GM18870 (cell line): Measurements from ENCODE around the gene TNFRSF13B.

ENCODE experiments used
- ATAC-seq: cut with Tn5 transposase; IDR thresholded peaks from one replicate; pipeline ENCODE4 v1.9.1; 2021; ENCODE audit warnings: moderate library complexity; ENCODE audit not compliant: unreplicated experiment

TNFRSF13B gene

DNA sequence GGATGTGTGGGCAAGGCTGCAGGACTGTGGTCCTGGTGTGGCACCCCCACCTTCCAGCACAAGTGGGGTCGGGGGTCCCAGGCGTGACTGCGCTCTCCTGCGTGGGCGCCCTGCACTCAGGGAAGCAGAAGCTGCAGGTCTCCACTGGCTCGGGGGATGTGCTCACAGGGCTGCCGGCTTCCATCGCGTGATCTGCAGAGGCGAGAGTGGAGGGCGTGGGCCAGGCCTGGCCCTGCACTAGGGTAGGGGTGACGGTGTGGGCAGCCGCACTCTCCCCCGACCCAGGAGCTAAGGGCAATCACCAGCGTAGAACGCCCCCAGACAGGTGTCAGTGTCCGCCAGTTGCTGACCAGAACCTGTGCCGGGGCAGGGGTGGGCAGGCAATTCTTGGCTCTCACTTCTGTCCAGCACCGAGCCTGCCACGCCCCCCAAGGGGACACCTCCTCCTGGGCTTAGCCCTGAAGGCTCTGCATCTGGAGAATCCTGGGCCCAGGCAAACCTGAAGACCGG is 32.3 kb downstream of the TNFRSF13B start:
- ATAC-seq: no peak

DNA sequence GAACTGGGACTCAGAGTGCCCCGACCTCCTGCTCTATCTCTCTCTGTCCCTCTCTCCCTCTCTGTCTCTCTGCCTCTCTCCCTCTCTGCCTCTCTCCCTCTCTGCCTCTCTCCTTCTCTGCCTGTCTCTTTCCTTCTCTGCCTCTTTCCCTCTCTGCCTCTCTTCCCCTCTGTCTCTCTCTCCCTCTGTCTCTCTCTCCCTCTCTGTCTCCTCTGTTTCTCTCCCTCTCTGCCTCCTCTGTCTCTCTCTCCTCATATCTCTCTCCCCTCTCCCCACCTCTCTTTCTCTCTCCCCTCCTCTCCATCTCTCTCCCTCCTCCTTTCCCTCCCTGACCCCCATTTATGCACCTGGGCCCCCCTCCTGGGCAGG is 32.7 kb downstream of the TNFRSF13B start:
- no peak for ATAC-seq

DNA sequence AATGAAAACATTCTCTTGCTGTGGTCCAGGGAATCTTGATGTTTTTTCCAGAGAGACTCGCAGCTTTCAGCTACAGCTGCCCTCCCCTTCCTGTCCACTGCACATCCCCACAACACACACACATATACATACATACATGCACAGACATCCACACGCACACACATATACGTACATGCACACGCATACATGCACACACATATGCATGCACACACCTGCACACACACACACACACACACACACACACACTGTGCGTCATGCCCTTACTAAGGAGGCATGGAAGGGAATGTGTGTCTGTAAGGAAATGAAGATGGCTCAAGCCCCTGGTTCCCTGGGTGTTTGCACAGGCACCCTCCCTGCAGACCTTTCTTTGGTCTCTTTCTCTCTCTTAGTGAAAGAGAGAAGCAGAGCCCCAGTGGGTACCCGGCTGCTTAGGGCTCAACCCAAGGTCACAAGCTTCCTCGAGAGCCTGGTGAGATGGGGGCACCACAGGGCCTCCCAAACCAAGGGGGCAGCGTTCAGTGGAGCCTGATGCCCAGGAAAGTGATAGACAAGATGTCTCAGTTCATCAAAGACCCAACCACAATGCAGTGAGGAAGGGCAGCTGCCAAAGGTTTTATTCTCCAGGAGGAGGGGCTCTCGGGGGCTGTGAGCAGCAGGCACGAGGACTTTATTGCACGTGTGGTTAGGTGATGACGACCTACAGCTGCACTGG is 33.3 kb downstream of the TNFRSF13B start:
- no peak for ATAC-seq

DNA sequence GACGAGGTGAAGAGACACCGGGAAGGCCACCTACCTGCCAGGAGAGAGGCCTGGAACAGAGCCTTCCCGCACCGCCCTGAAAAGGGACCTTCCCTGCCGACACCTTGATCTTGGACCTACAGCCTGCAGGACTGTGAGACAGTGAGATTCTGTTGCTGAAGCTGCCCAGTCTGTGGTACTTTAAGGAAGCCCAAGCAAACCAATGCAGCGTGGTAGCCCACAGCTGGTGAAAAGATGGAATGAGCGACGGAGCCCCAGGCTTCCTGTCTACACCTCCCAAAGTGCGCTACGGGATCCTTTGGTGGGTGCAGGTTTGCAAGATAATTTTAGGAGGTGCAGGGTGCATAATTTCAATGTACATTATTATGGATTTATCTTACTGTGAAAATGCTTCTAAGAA is 33.9 kb downstream of the TNFRSF13B start:
- no peak for ATAC-seq

DNA sequence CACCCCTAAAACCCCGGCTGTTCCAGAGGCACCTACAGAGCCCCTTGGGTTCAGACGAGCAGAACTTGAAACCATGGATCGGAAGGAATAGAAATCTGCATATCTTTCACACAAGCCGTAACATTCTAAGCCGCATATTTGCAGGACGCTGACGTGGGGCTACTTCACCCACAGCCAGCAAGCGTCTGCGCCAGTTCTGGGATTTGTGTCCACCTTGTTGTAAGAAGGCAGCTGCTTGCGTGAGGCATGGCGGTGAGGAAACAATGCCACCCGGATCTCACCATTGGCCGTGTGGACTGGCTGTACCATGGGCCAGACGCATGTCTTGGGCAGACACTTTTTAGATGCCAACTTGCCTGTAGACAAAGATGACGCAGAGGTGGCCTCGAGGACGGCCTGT is 34.5 kb downstream of the TNFRSF13B start:
- no peak for ATAC-seq

DNA sequence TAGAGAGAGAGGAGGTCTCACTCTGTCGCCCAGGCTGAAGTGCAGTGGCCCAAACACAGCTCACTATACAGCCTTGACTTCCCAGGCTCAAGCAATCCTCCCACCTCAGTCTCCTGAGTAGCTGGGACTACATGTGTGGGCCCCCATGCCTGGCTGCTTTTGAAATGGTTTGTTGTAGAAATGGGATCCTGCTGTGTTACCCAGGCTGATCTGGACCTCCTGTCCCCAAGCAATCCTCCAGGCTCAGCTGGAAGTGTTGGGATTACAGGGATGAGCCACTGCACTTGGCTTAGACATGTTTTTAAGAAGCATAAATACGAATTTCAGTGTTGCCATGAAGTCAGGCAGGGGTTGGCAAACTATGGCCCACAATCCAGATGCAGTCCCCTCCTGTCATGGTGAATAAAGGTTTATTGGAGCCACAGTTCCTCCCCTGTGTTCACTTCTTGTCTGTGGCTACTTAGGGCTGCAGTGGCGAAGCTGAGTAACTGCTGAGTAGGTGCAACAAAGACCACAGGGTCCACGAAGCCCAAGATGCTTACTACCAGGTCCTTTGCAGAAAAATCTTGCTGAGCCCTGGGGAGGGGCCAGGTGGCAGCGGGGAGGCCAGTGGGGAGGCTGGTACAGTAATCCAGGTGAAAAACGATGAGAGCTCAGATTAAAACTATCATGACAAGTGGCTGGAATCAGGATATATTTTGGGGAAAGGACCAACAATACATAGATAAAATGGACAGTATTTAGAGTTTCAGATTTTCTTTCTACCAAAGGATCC is 35.2 kb downstream of the TNFRSF13B start:
- no peak for ATAC-seq

DNA sequence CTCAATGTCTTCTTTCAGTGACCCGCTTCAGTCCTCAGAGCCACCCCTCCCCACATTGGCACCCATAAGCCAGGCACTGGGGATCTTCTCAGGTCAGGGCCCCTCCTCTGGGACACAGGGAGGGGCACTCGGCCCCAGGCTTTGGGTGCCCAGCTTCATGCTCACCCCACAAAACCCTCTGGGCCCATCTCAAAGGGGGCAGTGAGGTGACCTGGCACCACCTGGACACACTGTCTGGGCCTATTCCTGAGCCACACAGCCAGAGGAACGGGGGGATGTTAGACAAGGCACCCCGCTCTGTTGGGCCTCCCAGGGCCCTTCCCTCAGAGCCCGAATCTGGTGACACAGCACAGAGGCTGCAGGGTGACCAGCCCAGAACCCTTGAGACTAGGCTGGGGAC is 36.1 kb downstream of the TNFRSF13B start:
- ATAC-seq: no peak

DNA sequence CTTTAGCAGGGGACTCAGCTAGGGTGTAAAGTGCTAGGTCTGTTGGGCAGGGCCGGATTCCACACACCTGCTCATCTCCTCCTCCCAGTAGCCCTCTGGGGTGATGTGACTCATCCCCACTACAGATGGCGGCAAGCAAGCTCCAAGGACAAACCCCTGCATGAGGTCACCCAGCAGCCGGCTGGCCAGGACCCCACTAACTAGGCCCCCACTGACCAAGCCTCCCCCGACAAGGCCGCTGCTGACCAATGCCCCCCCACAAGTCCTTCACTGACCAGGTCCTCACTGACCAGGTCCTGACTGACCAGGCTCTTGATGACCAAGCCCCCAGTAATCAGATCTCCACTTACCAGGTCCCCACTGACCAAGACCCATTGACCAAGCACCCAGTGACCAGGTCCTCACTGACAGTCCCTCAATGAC is 36.7 kb downstream of the TNFRSF13B start:
- no peak for ATAC-seq

DNA sequence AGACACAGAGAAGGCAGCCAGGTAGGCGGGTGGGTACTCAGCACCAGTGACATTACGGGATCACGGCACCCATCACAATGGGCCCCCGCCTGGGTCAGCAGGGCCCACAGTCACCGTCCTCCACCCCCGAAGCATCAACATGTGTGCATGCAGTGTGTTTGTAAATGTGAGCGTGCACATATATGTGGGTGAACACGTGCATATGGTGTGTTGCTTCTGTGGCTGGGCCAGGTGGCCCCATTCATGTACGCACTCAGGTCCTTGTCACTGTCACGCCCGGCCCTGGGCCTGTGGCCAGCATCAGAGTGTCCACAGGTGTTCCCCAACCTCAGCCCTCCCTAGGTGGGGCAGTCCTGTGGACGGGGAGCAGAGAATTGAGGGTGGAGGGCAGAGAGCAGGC is 37.1 kb downstream of the TNFRSF13B start:
- ATAC-seq: no peak

DNA sequence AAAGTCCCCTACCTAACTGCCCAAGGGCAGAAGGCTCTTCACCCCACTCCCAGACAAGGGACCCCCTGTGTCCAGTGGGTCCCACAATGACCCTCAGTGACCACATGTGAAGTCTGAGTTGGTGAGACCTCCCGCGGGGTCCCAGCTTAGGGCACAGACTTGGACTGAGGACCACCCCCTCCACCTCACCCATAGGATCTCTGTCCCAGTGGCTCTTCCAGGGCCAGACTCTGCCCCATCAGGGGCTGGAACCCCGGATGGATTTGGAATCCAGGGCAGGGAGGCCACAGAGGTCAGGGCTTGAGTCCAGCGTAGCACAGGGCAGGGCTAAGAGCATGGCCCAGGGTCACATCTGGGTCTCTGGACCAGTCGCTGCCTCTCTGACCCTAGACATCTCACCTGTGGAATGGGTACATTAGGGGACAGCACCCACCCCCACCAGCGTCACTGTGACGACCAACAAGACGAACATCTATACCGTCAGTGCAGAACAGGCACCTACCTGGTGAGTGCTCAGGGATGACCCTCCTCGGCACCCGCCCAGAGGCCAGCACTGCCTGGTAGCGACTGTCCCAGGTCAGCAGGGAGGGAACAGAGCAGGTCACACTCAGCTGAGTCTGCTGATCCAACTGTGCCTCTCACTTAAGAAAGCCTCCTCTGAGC is 37.7 kb downstream of the TNFRSF13B start:
- no peak for ATAC-seq

DNA sequence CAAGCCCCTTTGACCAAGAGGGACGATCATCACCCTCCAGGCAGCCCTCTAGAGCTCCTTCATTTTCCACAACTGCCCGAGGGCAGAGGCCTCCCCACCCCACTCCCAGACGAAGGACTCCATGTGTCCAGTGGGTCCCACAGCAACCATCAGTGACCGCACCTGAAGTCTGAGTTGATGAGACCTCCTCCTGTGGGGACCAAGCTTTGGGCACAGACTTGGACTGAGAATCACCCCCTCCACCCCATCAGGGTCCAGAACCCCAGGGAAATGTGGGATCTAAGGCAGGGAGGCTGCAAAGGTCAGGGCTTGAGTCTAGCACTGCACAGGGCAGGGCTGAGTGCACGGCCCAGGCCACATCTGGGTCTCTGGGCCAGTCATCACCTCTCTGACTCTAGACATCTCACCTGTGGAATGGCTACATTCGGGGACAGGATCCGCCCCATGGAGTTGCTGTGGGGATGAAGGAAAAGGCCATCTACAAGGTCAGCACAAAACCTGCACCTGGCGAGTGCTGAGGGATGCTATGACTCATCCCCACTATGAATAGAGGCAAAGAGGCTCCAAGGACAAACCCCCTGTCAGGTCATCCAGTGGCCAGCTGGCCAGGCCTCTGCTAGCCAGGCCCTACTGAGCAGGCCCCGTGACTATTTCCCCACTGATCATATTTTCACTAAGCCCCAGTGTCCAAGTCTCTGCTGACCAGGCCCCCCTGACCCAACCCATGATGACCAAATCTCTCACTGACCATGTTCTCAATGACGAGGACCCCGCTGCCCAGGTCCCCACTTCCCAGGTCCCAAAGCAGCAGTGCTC is 38.4 kb downstream of the TNFRSF13B start:
- ATAC-seq: no peak

DNA sequence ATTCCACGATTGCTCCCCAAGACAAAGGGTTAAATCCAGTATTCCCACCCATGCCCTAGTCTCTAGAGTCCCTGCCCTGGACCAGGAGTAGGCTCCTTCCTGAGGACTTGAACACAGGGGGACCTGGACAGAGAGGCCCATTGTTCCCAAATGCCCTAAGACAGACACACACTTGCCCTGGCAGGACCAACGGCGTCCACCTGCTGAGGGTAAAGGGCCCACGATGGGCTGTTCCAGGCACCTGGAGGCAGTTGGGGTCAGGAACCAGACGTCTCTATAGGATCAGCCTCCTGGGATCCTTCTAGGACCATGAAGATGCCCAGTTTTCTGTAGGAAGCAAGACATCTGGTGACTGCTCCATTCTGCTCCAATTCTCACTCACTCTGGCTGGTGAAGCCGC is 39.3 kb downstream of the TNFRSF13B start:
- ATAC-seq: no peak

DNA sequence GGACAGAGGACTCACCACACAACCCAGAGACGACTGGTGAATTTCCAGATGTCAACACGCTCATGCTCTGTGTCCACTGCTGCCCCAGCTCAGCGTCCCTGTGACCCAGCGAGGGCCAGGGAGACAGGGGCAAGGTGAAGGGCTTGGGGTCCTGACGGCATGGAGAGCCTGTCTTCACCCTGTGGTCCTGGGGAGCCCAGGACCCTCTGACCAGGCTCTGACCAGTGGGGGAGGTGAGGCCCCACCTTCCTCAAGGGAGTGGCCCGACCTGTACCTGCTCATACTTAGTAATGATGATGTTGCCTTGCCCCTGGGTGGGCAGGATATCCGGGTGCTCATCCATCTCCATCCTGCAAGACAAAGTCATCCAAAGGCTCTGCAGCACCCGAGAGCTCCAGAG is 39.8 kb downstream of the TNFRSF13B start:
- no peak for ATAC-seq

DNA sequence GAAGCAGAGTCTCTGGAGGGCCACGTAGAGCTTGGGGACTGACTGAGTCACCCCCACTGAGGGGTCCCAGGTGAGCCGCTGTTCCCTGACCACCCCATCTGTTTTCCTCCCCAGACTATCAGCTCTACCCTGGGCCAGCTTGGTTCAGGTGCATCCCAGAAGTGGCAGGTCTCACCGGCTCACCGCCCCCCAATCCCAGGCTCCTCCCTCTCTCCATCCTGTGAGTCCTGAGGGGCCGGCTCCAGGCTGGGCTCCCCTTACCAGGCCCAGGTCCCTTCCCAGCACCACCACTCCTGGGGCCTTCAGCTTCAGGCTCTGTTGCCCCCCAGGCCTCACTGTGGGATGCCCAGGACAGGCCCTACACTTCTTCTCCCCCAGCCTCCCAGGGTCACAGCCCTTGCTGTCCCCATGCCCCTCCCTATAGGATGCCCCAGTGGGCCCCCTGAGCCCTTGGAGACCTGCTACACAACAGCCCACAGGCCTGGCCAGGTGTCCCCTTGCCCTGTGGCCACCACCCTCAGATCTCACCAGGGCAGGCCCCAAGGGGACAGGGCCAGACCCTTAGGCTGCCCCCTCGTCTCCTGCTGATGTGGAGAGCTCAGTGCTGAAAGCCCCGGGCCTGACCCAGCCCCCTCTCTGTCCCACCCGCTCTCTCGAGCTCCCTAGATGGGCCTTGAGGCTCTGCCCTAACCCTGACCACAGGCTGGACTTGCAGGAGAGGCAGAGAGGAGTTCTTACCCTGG is 40.4 kb downstream of the TNFRSF13B start:
- no peak for ATAC-seq

DNA sequence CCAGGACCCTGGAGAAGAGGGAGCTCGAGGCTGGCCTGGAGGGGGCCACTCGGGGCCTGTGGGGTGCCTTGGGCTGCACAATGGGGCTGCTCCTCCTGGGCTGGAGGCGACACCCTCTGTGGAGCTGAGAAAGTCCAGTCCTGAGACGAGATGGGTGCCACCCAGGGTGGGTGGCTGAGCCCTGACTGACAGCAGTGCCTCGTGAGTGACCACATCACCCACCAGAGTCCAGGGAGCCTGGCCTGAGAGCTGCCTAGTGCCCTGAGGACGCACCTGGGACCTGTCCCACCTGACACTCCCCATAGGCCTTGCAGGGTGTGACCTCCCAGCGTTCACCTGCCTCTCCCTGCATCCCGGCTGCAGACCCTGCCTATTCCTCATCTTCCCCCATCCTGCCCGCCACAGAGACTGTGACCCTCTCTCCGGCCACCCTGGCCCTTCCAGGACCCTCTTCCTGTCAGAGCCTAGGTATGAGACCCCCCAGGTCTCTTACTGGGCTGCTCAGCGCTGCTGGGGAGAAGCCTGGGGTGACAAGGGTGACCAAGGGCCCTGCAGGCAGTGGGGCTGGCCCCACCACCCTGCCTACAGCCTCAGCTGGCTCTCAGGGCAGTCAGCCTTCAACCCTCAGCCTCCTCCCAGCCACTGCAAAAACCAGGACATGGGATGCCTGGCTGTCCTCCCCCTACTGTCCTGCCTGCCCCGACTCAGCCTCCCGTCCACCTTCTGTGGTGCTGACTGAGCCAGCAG is 41.2 kb downstream of the TNFRSF13B start:
- ATAC-seq: no peak

DNA sequence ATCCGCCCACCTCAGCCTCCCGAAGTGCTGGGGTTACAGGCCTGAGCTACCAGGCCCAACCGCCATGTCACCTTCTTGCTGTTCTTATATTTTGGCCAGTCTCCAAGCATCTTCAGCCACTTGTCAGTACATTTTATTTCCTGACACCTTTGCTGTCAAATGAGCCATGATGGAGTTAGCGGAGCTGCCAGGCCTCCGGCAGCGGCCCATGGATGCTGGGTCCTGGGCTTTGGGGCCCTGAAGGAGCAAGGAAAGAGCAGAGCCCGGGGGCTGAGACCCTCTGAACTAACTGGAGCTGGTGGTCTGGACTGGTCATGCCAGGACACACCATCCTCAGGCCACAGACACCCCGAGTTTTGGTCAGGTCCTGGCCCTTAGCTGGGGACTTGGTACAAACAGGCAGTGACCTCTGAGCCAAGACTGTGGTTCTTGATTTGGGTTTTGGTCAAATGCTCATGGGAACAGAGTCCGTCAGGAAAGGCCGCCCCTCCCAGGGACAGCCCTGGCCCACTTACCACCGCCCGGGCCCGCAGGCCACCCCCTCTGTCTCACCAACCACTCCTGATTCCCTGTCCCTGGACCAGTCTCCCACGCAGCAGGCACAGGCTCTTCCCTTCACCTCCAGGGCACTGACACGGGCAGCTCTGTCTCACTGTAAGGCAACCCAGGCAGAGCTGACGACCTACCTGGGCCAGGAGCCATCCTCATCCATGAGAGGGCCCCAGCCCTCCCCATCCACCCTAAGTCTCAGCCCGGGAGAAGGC is 42.0 kb downstream of the TNFRSF13B start:
- no peak for ATAC-seq

DNA sequence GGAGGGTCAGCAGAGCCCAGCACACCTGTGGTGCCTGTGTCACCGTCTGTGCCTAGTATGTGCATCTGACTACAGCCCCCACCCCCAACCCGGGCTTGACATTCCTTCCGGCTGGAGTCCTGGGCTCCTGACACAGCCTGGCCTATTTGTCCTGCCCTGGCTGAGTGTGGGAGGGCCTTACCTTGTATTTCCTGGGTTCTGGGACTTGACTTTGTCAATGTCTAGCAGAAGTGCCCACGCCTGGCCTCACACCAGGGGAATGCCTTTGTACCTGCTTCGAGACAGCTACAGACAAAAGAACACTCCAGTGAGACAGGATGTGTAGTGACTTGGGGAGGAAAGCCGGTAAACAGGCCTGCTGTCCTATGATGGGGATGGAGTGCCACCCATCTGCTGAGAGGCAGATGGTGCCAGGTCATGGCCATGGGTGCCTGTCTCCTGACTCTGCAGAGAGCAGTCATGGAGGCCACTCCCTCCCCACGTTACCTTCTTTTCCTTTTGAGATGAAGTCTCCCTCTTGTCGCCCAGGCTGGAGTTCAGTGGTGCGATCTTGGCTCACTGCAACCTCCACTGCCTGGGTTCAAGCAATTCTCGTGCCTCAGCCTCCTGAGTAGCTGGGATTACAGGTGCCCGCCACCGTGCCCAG is 42.8 kb downstream of the TNFRSF13B start:
- ATAC-seq: no peak

DNA sequence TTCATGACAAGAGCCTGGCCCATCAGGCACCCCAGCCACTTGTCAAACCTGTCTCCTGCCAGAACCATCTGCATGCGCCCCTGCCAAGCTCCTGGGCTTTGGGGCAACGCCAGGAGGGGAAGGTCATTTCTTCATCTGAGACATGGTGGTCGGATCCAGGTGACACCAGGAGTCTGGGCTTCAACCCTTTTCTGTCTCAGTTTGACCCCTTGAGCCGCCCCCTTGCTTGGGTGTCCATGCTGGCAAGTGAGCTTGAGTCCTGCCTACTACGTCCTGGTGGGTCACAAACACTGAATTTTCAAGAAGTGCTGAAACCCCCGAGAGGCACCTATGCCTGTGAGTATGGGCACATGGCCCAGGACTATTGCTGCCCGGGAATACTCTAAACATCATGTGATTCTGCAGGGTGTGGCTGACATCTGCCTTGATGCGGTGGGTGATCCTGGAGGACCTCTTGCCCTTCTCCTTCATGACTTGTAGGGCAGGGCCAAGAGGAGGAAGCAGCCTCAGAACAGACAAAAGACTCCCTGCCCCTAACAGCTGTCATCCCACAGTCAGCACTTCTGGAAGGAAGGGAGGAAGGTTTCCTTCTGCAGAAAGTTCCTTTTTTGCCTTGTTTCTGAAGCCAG is 43.4 kb downstream of the TNFRSF13B start:
- no peak for ATAC-seq
